ENCODE data around the gene BCR. TPM values are rescaled to one million over a fixed set of nuclear protein-coding genes. Genes with fewer than 3 reads are reported as not detected.

Gene BCR
- total RNA-seq, 4 donors from 2014 or later = 70.5 to 102 (median 84.1) TPM

- intact Hi-C loops (cut with DNase I; ENCODE audit: low total_unique reads) = no loop called here
- H3K4me3 ChIP-seq (ENCODE audit: low read depth, poor library complexity, severe bottlenecking) = no peak overlapping the region
- no peak for DNase-seq (ENCODE audit: low spot score in 2 of 2)
- 79 to 87% methylated on average over 16 of the region's 16 CpGs for WGBS, 2 donors
- no peak for TF ChIP-seq POLR2A (IDR thresholded peaks at IDR 0.05)
- no peak for TF ChIP-seq CTCF (IDR thresholded peaks at IDR 0.05)
These were observed 37.1 kb downstream of the BCR start for GRCh38 chr22:23217171-23218052.

GRCh38 chr22:23218053-23218866 lies 38.0 kb downstream of the BCR start:
- no peak for DNase-seq (ENCODE audit: low spot score in 2 of 2)
- 74 to 80% methylated on average over 9 to 10 of the region's 12 CpGs for WGBS, 2 donors
- intact Hi-C loops (cut with DNase I; ENCODE audit: low total_unique reads) = no loop called here
- no peak overlapping the region for H3K4me3 ChIP-seq (ENCODE audit: low read depth, poor library complexity, severe bottlenecking)
- no peak for TF ChIP-seq POLR2A (IDR thresholded peaks at IDR 0.05)
- no peak for TF ChIP-seq CTCF (IDR thresholded peaks at IDR 0.05)

- TF ChIP-seq POLR2A (IDR thresholded peaks at IDR 0.05) (no peak), CTCF (IDR thresholded peaks at IDR 0.05) (no peak)
- intact Hi-C loops (cut with DNase I; ENCODE audit: low total_unique reads) = no loop called here
- no peak overlapping the region for H3K4me3 ChIP-seq (ENCODE audit: low read depth, poor library complexity, severe bottlenecking)
- no peak for DNase-seq (ENCODE audit: low spot score in 2 of 2)
- WGBS, 2 donors = 52 to 75% methylated on average over 11 of the region's 11 CpGs
These were observed 38.5 kb downstream of the BCR start for GRCh38 chr22:23218867-23219251.

GRCh38 chr22:23219317-23219716 lies 39.0 kb downstream of the BCR start:
- WGBS, 2 donors = 91 to 95% methylated on average over 9 to 10 of the region's 10 CpGs
- TF ChIP-seq CTCF (IDR thresholded peaks at IDR 0.05) (no peak), POLR2A (IDR thresholded peaks at IDR 0.05) (no peak)
- DNase-seq (ENCODE audit: low spot score in 2 of 2) = no peak
- intact Hi-C loops (cut with DNase I; ENCODE audit: low total_unique reads) = no loop called here
- H3K4me3 ChIP-seq (ENCODE audit: low read depth, poor library complexity, severe bottlenecking) = no peak overlapping the region

GRCh38 chr22:23219822-23220484 lies 39.6 kb downstream of the BCR start:
- TF ChIP-seq CTCF (IDR thresholded peaks at IDR 0.05) = no peak
- TF ChIP-seq POLR2A (IDR thresholded peaks at IDR 0.05) = no peak
- intact Hi-C loops (cut with DNase I; ENCODE audit: low total_unique reads) = no loop called here
- 41 to 43% methylated on average over 10 to 12 of the region's 12 CpGs for WGBS, 2 donors

More at GRCh38 chr22:23219822-23220484, 39.6 kb downstream of the BCR start:
- no peak for DNase-seq (ENCODE audit: low spot score in 2 of 2)
- H3K4me3 ChIP-seq (ENCODE audit: low read depth, poor library complexity, severe bottlenecking) = no peak overlapping the region
